ENCODE measurements around the gene SULT1E1. TPM values are rescaled to one million over a fixed set of nuclear protein-coding genes. Genes with fewer than 3 reads are reported as not detected.
A peak's percentile ranks its signal among the peaks of the same experiment; 100 is the strongest.

Gene SULT1E1
- total and polyA plus RNA-seq, 4 donors, result 1.8 to 63.0 (median 20.4) TPM

DNA sequence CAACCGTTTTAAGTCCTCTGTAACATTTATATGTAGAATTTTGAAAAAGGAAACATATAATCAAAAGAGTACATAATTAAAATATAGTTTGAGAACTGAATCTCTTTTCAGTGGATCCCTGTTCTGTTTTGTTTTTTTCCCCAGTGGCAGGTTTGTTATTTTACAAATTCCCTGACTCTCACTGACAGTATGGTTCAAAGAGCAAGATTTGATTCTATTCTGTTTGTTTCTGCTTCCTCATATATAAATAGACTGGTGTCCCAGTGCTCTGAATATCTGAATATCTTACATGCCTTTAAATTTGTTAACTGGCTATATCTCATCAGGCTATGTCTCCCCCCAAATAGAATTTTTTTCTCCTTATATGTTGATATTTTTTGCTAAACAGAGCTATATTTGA, 16.6 kb downstream of the SULT1E1 start:
- Histone ChIP-seq H3K27ac (ENCODE audit: low read depth in 1 of 2, low read length in 2 of 2) (no peak overlapping the region), H3K36me3 (ENCODE audit: control insufficient read depth in 4 of 4, insufficient read depth in 3 of 4, low read depth in 1 of 4, low read length in 3 of 4) (peaks cover 0 to 34% (median 7%) of the 10 kb centered on the region in 4 donors), H3K4me3 (ENCODE audit: low read depth in 1 of 3, low read length in 3 of 3) (no peak overlapping the region), H3K4me1 (ENCODE audit: control insufficient read depth in 4 of 4, insufficient read depth in 4 of 4, low read length in 3 of 4) (peaks cover 0 to 3% (median 1%) of the 10 kb centered on the region in 4 donors), H3K9me3 (ENCODE audit: control insufficient read depth in 4 of 4, low read length in 3 of 4) (no peaks in the 10 kb centered on the region), H3K9ac (ENCODE audit: low read depth in 1 of 2, low read length in 2 of 2) (peak overlapping the region in 1 of 2 donors; percentile 43), H3K27me3 (ENCODE audit: control insufficient read depth in 4 of 4, insufficient read depth in 4 of 4, low read length in 3 of 4) (no peaks in the 10 kb centered on the region)
- no peak for DNase-seq (ENCODE audit: low spot score)
- WGBS, result 0% methylated on average over 1 of the region's 1 CpG
- TF ChIP-seq NR2F2 (IDR thresholded peaks at IDR 0.05) (no peak), RAD21 (IDR thresholded peaks at IDR 0.05) (peak in 1 of 2 donors; percentile 14), SP1 (IDR thresholded peaks at IDR 0.05) (peak; percentile 31), GABPA (IDR thresholded peaks at IDR 0.05 in 1 of 2, conservative IDR thresholded peaks at IDR 0.05 in 1 of 2) (no peak), HNF4A (conservative IDR thresholded peaks at IDR 0.05) (peak; percentile 56 to 66)
- TF ChIP-seq, protein P1, sequence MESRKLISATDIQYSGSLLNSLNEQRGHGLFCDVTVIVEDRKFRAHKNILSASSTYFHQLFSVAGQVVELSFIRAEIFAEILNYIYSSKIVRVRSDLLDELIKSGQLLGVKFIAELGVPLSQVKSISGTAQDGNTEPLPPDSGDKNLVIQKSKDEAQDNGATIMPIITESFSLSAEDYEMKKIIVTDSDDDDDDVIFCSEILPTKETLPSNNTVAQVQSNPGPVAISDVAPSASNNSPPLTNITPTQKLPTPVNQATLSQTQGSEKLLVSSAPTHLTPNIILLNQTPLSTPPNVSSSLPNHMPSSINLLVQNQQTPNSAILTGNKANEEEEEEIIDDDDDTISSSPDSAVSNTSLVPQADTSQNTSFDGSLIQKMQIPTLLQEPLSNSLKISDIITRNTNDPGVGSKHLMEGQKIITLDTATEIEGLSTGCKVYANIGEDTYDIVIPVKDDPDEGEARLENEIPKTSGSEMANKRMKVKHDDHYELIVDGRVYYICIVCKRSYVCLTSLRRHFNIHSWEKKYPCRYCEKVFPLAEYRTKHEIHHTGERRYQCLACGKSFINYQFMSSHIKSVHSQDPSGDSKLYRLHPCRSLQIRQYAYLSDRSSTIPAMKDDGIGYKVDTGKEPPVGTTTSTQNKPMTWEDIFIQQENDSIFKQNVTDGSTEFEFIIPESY (IDR thresholded peaks at IDR 0.05), result no peak

DNA sequence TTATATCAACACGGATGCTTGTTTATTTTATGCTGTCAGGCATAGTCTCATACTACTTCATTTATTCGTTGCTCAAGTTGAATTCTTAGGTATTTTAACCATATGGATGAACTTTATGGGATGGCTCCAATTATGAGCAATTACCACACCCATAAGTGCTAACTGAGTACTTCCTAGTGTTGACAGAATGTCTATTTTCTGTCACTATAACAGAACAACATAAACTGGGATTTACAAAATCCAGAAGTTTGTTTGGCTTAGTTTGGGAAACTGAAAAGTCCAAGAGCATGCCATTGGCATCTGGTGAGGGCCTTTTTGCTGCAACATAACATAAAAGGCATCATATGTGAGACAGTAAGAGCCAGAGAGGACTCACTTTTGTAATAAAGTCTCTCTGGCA, 21.0 kb downstream of the SULT1E1 start:
- no peak overlapping the region for H3K27ac ChIP-seq (ENCODE audit: low read depth in 1 of 2, low read length in 2 of 2)
- peaks cover under 1 to 2% (median 1%) of the 10 kb centered on the region in 4 donors for H3K4me1 ChIP-seq (ENCODE audit: control insufficient read depth in 4 of 4, insufficient read depth in 4 of 4, low read length in 3 of 4)
- TF ChIP-seq HNF4A (conservative IDR thresholded peaks at IDR 0.05), result no peak
- TF ChIP-seq, protein P2, sequence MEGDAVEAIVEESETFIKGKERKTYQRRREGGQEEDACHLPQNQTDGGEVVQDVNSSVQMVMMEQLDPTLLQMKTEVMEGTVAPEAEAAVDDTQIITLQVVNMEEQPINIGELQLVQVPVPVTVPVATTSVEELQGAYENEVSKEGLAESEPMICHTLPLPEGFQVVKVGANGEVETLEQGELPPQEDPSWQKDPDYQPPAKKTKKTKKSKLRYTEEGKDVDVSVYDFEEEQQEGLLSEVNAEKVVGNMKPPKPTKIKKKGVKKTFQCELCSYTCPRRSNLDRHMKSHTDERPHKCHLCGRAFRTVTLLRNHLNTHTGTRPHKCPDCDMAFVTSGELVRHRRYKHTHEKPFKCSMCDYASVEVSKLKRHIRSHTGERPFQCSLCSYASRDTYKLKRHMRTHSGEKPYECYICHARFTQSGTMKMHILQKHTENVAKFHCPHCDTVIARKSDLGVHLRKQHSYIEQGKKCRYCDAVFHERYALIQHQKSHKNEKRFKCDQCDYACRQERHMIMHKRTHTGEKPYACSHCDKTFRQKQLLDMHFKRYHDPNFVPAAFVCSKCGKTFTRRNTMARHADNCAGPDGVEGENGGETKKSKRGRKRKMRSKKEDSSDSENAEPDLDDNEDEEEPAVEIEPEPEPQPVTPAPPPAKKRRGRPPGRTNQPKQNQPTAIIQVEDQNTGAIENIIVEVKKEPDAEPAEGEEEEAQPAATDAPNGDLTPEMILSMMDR (IDR thresholded peaks at IDR 0.05; ENCODE audit: low read depth, low read length, missing input control), result no peak
- no peak for TF ChIP-seq HNF4G (IDR thresholded peaks at IDR 0.05)
- no peak for TF ChIP-seq YY1 (IDR thresholded peaks at IDR 0.05)
- no peak for TF ChIP-seq RAD21 (IDR thresholded peaks at IDR 0.05)
- TF ChIP-seq, protein P3, sequence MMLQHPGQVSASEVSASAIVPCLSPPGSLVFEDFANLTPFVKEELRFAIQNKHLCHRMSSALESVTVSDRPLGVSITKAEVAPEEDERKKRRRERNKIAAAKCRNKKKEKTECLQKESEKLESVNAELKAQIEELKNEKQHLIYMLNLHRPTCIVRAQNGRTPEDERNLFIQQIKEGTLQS (IDR thresholded peaks at IDR 0.05), result no peak
- no peak for TF ChIP-seq NR2F2 (IDR thresholded peaks at IDR 0.05)
- TF ChIP-seq FOXA2 (IDR thresholded peaks at IDR 0.05), result no peak
- no peak for TF ChIP-seq RXRA (IDR thresholded peaks at IDR 0.05)
- DNase-seq (ENCODE audit: low spot score), result no peak
- 79% methylated on average over 2 of the region's 2 CpGs for WGBS
- no peak overlapping the region for H3K4me3 ChIP-seq (ENCODE audit: low read depth in 1 of 3, low read length in 3 of 3)
- no peak overlapping the region for H3K9ac ChIP-seq (ENCODE audit: low read depth in 1 of 2, low read length in 2 of 2)
- H3K9me3 ChIP-seq (ENCODE audit: control insufficient read depth in 4 of 4, low read length in 3 of 4), result no peaks in the 10 kb centered on the region
- no peaks in the 10 kb centered on the region for H3K27me3 ChIP-seq (ENCODE audit: control insufficient read depth in 4 of 4, insufficient read depth in 4 of 4, low read length in 3 of 4)
- H3K36me3 ChIP-seq (ENCODE audit: control insufficient read depth in 4 of 4, insufficient read depth in 3 of 4, low read depth in 1 of 4, low read length in 3 of 4), result peaks cover 0 to 22% (median 6%) of the 10 kb centered on the region in 4 donors

DNA sequence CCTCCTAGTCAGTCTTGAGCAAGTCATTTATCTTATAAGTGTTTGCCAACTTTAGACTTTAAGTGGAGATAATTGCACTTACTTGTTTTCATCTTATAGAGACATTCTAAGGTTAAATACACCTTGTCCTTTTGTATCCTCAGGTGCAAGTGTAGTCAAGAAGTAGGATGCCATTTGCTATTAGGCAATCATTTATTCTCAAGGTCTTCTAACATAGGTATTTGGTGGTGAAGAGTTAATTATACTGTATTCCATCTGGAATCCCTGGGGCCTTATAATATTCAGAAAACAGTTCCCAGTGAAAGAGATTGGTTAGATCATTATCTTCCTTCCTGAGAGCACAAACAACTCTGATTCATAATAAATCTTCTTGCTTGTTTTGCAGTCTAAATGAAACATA, 23.7 kb downstream of the SULT1E1 start:
- peaks cover 0 to 13% (median 5%) of the 10 kb centered on the region in 4 donors for H3K36me3 ChIP-seq (ENCODE audit: control insufficient read depth in 4 of 4, insufficient read depth in 3 of 4, low read depth in 1 of 4, low read length in 3 of 4)
- no peaks in the 10 kb centered on the region for H3K27me3 ChIP-seq (ENCODE audit: control insufficient read depth in 4 of 4, insufficient read depth in 4 of 4, low read length in 3 of 4)
- peaks cover 7 to 27% (median 24%) of the 10 kb centered on the region in 4 donors for H3K4me1 ChIP-seq (ENCODE audit: control insufficient read depth in 4 of 4, insufficient read depth in 4 of 4, low read length in 3 of 4)
- H3K9ac ChIP-seq (ENCODE audit: low read depth in 1 of 2, low read length in 2 of 2), result no peak overlapping the region
- H3K9me3 ChIP-seq (ENCODE audit: control insufficient read depth in 4 of 4, low read length in 3 of 4), result no peaks in the 10 kb centered on the region
- no peak for DNase-seq (ENCODE audit: low spot score)
- H3K4me3 ChIP-seq (ENCODE audit: low read depth in 1 of 3, low read length in 3 of 3), result no peak overlapping the region
- no peak overlapping the region for H3K27ac ChIP-seq (ENCODE audit: low read depth in 1 of 2, low read length in 2 of 2)
- TF ChIP-seq FOXA2 (IDR thresholded peaks at IDR 0.05), result no peak
- no peak for TF ChIP-seq EGR1 (IDR thresholded peaks at IDR 0.05; ENCODE audit: low read depth in 2 of 2)
- TF ChIP-seq, protein P4, sequence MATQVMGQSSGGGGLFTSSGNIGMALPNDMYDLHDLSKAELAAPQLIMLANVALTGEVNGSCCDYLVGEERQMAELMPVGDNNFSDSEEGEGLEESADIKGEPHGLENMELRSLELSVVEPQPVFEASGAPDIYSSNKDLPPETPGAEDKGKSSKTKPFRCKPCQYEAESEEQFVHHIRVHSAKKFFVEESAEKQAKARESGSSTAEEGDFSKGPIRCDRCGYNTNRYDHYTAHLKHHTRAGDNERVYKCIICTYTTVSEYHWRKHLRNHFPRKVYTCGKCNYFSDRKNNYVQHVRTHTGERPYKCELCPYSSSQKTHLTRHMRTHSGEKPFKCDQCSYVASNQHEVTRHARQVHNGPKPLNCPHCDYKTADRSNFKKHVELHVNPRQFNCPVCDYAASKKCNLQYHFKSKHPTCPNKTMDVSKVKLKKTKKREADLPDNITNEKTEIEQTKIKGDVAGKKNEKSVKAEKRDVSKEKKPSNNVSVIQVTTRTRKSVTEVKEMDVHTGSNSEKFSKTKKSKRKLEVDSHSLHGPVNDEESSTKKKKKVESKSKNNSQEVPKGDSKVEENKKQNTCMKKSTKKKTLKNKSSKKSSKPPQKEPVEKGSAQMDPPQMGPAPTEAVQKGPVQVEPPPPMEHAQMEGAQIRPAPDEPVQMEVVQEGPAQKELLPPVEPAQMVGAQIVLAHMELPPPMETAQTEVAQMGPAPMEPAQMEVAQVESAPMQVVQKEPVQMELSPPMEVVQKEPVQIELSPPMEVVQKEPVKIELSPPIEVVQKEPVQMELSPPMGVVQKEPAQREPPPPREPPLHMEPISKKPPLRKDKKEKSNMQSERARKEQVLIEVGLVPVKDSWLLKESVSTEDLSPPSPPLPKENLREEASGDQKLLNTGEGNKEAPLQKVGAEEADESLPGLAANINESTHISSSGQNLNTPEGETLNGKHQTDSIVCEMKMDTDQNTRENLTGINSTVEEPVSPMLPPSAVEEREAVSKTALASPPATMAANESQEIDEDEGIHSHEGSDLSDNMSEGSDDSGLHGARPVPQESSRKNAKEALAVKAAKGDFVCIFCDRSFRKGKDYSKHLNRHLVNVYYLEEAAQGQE (IDR thresholded peaks at IDR 0.05), result no peak
- TF ChIP-seq NR2F2 (IDR thresholded peaks at IDR 0.05), result no peak
- TF ChIP-seq, protein P5, sequence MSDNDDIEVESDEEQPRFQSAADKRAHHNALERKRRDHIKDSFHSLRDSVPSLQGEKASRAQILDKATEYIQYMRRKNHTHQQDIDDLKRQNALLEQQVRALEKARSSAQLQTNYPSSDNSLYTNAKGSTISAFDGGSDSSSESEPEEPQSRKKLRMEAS (IDR thresholded peaks at IDR 0.05), result no peak
- no peak for TF ChIP-seq JUND (IDR thresholded peaks at IDR 0.05)
- TF ChIP-seq TAF1 (conservative IDR thresholded peaks at IDR 0.05), result no peak
- TF ChIP-seq HNF4G (IDR thresholded peaks at IDR 0.05), result no peak
- TF ChIP-seq, protein P2 (IDR thresholded peaks at IDR 0.05; ENCODE audit: low read depth, low read length, missing input control), result no peak
